Fibroblast of skin of abdomen (primary cell): Measurements from ENCODE around the gene HPSE2.
"Not testable (repeated sequence)": the region's sequence is repeated elsewhere in the genome, so short reads cannot be mapped to it uniquely, and the experiment has no call there.

Source experiments
- DNase-seq: peaks from one replicate; pipeline ENCODE4 v3.0.0-alpha.2; 2013

HPSE2 gene

DNA sequence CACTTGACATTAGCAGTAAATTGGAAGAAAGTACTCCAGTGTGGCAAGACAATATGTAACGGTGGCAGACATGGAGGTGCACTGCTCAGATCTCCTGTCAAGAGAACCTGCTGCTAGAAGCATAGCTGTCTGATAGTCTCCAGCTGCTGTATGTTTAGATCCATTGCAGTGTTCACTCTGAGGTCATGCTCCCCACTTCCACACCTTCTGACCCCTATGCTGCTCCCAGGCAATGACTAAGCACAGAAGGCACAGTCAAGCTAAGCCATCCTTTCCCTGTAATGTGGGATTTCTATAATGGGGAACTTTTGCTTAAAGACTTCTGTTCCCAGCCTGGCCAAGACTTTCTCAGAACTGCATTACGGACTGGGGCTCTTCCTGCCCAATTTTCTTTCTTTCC lies 315.8 kb downstream of the HPSE2 start:
- no peak for DNase-seq

DNA sequence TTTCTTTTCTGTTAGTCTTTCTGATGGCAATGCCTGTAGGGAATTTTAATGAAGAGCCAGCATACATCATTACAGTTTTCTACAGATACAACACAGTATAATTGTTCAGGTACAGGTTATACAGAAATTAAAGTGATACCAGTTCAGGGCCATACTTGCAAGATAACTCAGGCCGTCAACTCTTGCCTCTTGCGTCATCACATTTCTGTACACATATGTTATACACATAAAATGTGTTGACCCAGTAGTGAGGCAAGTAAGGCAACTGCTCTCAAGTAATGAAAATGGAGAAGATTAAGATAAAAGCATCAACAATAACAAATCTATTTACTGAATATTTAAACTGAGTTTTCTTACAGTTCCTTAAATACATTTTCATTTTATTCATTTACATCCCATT lies 317.8 kb downstream of the HPSE2 start:
- DNase-seq, result no peak

GRCh38 chr10:98916526-98917125 lies 319.0 kb downstream of the HPSE2 start:
- DNase-seq, result no peak

DNA sequence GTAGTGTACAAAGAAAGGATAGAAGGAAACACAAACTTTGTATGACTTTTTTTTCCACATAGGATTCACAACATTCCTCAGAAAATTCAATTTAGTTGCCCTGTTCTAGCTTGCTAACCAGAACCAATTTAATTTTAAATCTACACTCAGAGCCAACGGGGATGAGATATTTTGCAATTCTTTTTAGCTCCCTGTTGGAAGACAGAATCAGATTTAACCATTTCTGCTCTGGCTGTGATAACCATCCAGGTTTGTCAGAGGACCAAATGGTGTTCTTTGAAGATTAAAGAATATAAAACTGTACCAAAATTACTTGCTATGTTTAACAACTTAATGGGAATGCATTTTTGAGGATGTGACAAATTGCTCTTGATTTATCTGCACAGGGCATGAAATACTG lies 319.7 kb downstream of the HPSE2 start:
- DNase-seq, result no peak

- no peak for DNase-seq
Observed at GRCh38 chr10:98910546-98910945, 325.1 kb downstream of the HPSE2 start.

- no peak for DNase-seq
Observed at GRCh38 chr10:98910048-98910447, 325.6 kb downstream of the HPSE2 start.

DNA sequence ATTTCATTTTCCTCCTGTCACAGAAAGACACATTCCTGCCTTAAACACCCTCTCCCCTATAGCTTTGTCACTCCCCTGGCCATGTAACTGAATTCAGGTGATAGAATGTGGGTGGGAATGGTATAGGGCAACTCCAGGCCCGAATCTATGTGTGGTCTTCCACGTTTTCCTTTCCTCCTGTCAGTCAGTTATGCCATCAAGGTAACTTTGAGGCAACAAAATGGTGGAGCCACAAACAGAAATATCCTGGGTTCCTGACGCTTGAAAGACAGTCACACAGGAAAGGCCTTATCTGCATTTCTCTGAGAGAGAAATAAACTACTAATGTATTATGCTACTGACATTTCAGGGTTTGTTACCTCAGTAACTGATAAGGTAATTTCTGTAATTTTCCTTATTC lies 326.8 kb downstream of the HPSE2 start:
- DNase-seq, result no peak

- DNase-seq, result not testable (repeated sequence)
Observed at GRCh38 chr10:98908247-98908646, 327.4 kb downstream of the HPSE2 start.

- no peak for DNase-seq
Observed at GRCh38 chr10:98901441-98902110, 334.1 kb downstream of the HPSE2 start.

GRCh38 chr10:98899018-98899417 lies 336.6 kb downstream of the HPSE2 start:
- no peak for DNase-seq

- DNase-seq, result no peak
Observed at GRCh38 chr10:98892523-98892922, 343.1 kb downstream of the HPSE2 start.

DNA sequence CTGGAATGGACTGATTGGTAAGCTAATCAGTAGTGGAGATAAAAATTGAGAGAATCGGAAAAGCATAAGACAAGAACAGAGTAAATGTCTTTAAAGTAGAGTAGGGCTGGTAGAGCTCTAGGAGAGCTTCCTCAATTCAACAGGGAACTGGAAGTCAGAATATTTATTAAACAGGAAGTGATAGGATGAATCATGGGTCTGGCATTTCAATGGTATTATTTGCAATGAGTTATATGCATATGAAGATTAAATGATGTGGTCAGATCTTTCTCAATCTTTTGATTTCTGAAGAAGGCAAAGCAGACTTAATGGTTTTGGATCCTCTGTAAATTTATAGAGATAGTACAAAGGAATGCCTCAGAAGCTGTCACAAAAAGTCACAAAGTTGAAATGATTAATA lies 349.0 kb downstream of the HPSE2 start:
- DNase-seq, result peak; percentile 46

DNA sequence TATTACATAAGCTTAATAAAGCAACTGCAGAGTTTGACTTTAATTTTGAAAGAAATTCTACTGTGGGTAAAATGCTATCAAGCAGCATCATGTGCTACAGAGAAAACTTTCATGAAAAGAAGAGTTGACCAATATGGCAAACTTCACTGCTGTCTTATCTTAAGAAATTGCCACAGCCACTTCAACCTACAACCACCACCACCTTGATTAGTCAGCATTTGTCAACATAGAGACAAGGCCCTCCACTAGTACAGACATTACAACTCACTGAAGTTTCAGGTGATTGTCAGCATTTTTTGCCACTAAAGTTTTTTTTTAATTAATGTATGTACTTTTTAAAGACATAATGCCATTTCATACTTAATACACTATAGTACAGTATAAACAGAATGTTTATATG lies 350.3 kb downstream of the HPSE2 start:
- no peak for DNase-seq

DNA sequence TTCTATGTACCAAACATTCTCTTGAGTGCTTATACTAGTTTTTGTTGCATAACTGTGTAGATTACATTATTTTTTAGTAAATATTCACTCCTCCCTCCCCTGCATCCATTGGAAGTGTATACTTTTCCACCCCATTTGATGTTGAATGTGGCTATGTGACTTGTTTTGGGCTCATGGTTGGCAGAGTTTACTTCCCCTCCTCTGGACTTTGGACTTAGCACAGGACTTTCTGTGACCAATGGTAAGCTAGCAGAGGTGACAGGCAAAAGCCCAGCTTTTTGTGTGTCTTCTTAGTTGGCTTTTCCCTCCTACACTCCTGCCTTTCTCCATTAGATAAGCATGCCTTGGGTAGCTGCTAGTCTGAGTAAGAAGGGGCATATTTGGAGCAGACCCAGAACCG lies 353.9 kb downstream of the HPSE2 start:
- no peak for DNase-seq

DNA sequence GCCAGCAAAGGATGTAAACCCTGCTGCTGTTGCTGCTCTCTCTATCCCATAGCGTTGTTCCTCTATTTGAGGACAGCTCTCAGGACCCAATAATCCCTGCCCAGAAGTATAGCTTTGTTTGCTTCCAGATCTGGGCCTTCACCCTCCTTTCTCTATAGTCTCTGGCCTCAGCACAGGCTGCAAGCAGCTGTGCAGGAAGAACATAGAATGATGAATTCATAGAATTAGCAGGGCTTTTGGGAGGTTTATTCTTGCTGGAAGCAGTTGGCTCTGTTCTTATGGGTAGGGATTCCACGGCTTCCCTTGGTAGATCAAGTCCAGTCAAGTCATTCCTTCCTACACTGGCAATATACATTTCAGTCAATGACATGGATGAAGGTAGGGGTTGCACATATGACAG lies 354.7 kb downstream of the HPSE2 start:
- DNase-seq, result no peak

DNA sequence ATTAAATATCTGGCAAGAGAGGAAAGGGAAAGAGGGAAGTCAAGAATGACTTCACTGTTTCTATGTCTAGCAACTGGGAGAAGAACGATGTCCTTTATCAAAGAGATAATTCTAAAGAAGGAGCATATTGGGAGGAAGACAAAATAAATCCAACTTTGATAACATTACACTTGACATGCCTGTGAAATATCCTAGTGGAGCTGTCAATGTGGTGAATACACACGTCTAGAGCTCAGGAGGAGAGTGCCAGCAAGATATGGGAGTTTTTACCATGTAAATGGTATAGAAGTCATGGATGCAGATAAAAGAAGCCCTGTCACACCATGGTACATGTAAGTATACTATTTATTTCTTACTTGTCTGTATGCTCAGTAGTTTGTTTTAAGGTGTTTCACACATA lies 356.7 kb downstream of the HPSE2 start:
- no peak for DNase-seq

DNA sequence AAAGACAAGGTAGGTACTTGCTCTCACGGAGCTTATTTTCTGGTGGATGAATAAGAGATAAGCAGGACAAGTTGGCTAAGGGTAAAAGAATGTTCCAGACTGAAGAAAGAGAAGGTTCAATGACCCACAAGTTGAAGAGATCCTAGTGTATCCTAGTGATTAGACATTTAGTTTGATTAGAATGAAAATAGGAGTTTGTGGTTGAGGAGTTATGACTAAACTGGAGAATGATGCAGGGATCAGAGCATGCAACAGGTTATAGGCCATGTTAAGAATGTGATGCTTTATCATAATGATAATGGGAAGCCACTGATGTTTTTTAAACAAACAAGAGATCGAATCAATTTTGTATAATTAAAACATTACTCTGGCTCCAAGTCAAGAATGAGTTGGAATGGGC lies 357.2 kb downstream of the HPSE2 start:
- peak; percentile 2 for DNase-seq

DNA sequence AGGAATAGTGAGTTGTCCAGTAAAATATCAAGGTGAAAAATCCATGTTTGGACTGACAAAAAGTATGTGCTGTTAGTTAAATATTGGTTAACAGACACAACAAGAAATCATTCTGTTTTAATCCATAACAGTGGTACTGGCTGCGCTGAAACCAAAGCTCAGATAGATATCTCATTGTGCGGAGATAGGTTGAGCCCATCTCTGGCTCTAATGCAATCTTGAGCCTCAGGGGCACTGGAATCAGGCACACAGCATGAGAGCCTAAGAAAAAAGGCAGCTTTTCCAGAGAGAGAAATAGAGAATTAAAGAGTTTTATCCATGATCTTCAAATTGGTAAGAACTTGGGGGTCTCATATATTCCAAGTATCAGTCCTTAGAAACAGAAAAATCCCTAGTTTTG lies 373.7 kb downstream of the HPSE2 start:
- DNase-seq, result no peak

DNA sequence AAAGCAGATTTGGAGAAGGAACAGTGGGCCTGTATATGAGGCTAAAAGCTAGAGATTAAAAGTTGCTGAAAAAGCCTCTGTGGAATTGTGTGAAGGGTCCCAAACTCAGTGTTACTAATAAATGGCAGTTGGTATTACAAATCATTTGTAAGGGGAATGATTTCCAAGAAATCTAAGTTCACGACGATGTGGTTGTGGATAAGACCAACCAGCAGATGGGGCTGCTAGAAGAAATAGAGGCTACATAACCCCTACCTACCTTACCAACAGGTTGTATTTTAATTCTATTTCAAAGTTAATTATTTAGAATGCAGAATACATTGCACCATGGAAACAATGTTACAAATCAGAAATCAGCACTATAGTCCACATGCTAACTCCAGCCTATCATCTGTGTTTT lies 377.1 kb downstream of the HPSE2 start:
- no peak for DNase-seq

DNA sequence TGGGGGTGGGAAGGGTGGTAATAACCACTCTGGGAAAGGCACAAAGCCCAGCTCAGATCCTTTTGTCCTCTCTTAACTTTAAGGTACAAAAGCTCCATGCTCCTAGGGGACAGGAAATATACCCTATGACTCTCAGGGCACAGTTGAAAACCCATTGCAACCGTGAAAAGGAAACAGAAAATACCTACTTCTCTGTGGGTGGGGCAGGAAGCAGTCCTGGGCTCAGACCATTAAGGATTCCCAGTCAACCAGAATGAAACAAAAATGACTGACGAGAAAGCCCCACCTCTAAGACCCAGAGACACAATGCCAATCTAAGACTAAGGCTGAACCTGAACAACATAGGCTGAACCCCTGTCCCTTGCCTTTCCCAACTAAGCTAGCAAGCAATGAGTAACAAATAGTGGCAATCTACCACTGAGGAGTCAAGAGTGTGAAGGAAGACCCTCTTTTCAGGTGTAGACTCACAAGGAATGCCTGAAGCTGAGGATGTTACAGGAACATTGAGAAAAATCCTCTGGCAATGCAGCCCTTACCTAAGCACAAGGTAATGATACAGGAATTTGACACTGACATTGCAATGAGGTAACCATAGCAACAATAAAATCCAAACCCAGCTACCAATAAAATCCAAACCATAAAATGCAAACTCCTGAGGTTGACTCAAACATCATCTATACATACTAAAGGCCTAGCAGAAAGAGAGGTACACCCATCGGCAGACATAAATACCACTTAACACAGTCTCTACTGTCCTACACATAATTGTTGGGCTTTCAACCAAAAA lies 380.1 kb downstream of the HPSE2 start:
- DNase-seq, result no peak

GRCh38 chr10:98852686-98853085 lies 383.0 kb downstream of the HPSE2 start:
- DNase-seq, result no peak

- no peak for DNase-seq
Observed at GRCh38 chr10:98848361-98848760, 387.3 kb downstream of the HPSE2 start.

DNA sequence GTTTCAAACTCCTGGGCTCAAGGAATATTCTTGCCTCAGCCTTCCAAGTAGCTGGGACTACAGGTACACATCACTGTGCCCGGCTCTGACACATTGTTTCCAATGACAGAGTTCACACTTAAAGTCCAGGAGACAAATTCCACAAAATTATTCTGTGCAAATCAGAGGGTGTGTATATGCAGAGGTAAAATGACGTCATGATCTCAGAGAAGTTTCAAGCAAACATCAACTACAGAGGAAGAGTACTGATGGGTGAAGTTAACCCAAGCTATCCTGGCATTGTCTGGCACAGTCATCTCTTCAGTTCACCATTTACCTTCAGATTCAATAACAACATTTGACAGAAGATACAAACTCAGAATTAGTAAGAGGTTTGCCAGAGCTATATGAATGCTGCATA lies 388.9 kb downstream of the HPSE2 start:
- DNase-seq, result no peak

- DNase-seq, result no peak
Observed at GRCh38 chr10:98833542-98833941, 402.1 kb downstream of the HPSE2 start.
